Upper lobe of left lung (tissue), 4 donors: ENCODE data around the gene LHX5.

ENCODE experiments used
- CTCF ChIP-seq, 6 experiments: fragments of 450-650 bp in 4 of 6; fragments of 200-600 bp in 2 of 6; sonication (generic) in 2 of 6; IDR thresholded peaks; one replicate each; pipeline ENCODE4 v1.5.1; 2016 to 2019; ENCODE audit warnings: antibody characterized with exemption in 6 of 6
- EP300 ChIP-seq, 4 donors: sonication (generic); formaldehyde crosslinking; IDR thresholded peaks; one replicate each; pipeline ENCODE4 v1.5.1; 2017; ENCODE audit warnings: antibody characterized with exemption in 4 of 4, control low read depth in 2 of 4
- POLR2A ChIP-seq, 4 donors: fragments of 450-650 bp; IDR thresholded peaks; one replicate each; pipeline ENCODE4 v1.5.1; 2016 to 2017; ENCODE audit warnings: antibody characterized with exemption in 4 of 4, mild to moderate bottlenecking in 2 of 4
- POLR2AphosphoS5 ChIP-seq, 2 donors: sonication (generic); formaldehyde crosslinking; IDR thresholded peaks; one replicate each; pipeline ENCODE4 v1.5.1; 2017; ENCODE audit warnings: antibody characterized with exemption in 2 of 2

- TF ChIP-seq EP300 (IDR thresholded peaks at IDR 0.05): no peak
- TF ChIP-seq CTCF (IDR thresholded peaks at IDR 0.05): no peak
- no peak for TF ChIP-seq POLR2A (IDR thresholded peaks at IDR 0.05)
- no peak for TF ChIP-seq POLR2AphosphoS5 (IDR thresholded peaks at IDR 0.05)
Observed at GRCh38 chr12:113473400-113473799, 1.7 kb upstream of the LHX5 start.
